ENCODE measurements around the gene CDRT4.

The CDRT4 gene

GRCh38 chr17:15411384-15412198 lies 55.8 kb downstream of the CDRT4 start:
- in situ Hi-C loops (cut with HindIII; ENCODE audit: low pct_ligation_motif_present, low sequenced_read_pairs): no loop called here

GRCh38 chr17:15409721-15410250 lies 57.6 kb downstream of the CDRT4 start:
- peak overlapping the region; percentile 69 for H3K27ac ChIP-seq
- no peaks in the 10 kb centered on the region for H3K36me3 ChIP-seq (replicated peaks)
- in situ Hi-C loops (cut with HindIII; ENCODE audit: low pct_ligation_motif_present, low sequenced_read_pairs): no loop called here
- H3K27me3 ChIP-seq (replicated peaks): no peaks in the 10 kb centered on the region
- peak; percentile 85 for DNase-seq
- TF ChIP-seq, protein P1, sequence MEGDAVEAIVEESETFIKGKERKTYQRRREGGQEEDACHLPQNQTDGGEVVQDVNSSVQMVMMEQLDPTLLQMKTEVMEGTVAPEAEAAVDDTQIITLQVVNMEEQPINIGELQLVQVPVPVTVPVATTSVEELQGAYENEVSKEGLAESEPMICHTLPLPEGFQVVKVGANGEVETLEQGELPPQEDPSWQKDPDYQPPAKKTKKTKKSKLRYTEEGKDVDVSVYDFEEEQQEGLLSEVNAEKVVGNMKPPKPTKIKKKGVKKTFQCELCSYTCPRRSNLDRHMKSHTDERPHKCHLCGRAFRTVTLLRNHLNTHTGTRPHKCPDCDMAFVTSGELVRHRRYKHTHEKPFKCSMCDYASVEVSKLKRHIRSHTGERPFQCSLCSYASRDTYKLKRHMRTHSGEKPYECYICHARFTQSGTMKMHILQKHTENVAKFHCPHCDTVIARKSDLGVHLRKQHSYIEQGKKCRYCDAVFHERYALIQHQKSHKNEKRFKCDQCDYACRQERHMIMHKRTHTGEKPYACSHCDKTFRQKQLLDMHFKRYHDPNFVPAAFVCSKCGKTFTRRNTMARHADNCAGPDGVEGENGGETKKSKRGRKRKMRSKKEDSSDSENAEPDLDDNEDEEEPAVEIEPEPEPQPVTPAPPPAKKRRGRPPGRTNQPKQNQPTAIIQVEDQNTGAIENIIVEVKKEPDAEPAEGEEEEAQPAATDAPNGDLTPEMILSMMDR (IDR thresholded peaks at IDR 0.05; ENCODE audit: low read depth, low read length, missing control alignments): no peak
- peak overlapping the region; percentile 37 for H3K4me3 ChIP-seq (ENCODE audit: low read depth, low read length)

More at GRCh38 chr17:15411384-15412198, 55.8 kb downstream of the CDRT4 start:
- Histone ChIP-seq H3K36me3 (replicated peaks) (no peaks in the 10 kb centered on the region), H3K27ac (no peak overlapping the region), H3K27me3 (replicated peaks) (no peaks in the 10 kb centered on the region), H3K4me3 (ENCODE audit: low read depth, low read length) (no peak overlapping the region)
- no peak for DNase-seq
- TF ChIP-seq, protein P1 (IDR thresholded peaks at IDR 0.05; ENCODE audit: low read depth, low read length, missing control alignments): no peak

- TF ChIP-seq, protein P1 (IDR thresholded peaks at IDR 0.05; ENCODE audit: low read depth, low read length, missing control alignments): no peak
- Histone ChIP-seq H3K27me3 (replicated peaks) (no peaks in the 10 kb centered on the region), H3K27ac (no peak overlapping the region), H3K4me3 (ENCODE audit: low read depth, low read length) (no peak overlapping the region), H3K36me3 (replicated peaks) (no peaks in the 10 kb centered on the region)
- in situ Hi-C loops (cut with HindIII; ENCODE audit: low pct_ligation_motif_present, low sequenced_read_pairs): no loop called here
- no peak for DNase-seq
Measured at GRCh38 chr17:15408803-15409202, 58.6 kb downstream of the CDRT4 start.

- in situ Hi-C loops (cut with HindIII; ENCODE audit: low pct_ligation_motif_present, low sequenced_read_pairs): no loop called here
- no peaks in the 10 kb centered on the region for H3K36me3 ChIP-seq (replicated peaks)
- no peak overlapping the region for H3K4me3 ChIP-seq (ENCODE audit: low read depth, low read length)
- no peak overlapping the region for H3K27ac ChIP-seq
- TF ChIP-seq, protein P1 (IDR thresholded peaks at IDR 0.05; ENCODE audit: low read depth, low read length, missing control alignments): no peak
- DNase-seq: no peak
- no peaks in the 10 kb centered on the region for H3K27me3 ChIP-seq (replicated peaks)
Measured at GRCh38 chr17:15406081-15406480, 61.3 kb downstream of the CDRT4 start.

GRCh38 chr17:15405058-15405415 lies 62.4 kb downstream of the CDRT4 start:
- no peak overlapping the region for H3K27ac ChIP-seq
- TF ChIP-seq, protein P1 (IDR thresholded peaks at IDR 0.05; ENCODE audit: low read depth, low read length, missing control alignments): no peak
- no peak for DNase-seq
- in situ Hi-C loops (cut with HindIII; ENCODE audit: low pct_ligation_motif_present, low sequenced_read_pairs): no loop called here
- H3K4me3 ChIP-seq (ENCODE audit: low read depth, low read length): no peak overlapping the region
- H3K36me3 ChIP-seq (replicated peaks): no peaks in the 10 kb centered on the region
- H3K27me3 ChIP-seq (replicated peaks): no peaks in the 10 kb centered on the region

All from brain microvascular endothelial cell (primary cell).